Lower leg skin (tissue), 4 donors: ENCODE measurements around the gene KRT31. TPM values are rescaled to one million over a fixed set of nuclear protein-coding genes. Genes with fewer than 3 reads are reported as not detected.

Source experiments
- DNase-seq, 2 donors: peaks; one replicate each; pipeline ENCODE4 v3.0.0-alpha.2; 2019; ENCODE audit warnings: low spot score in 2 of 2
- H3K4me3 ChIP-seq: fragments of 200-600 bp; sonication (generic); 2 replicates; pipeline ENCODE4 v1.5.1; 2017; ENCODE audit warnings: mild to moderate bottlenecking, low read depth; ENCODE audit not compliant: poor library complexity, severe bottlenecking
- CTCF ChIP-seq, 3 donors: fragments of 450-650 bp; IDR thresholded peaks; one replicate each; pipeline ENCODE4 v1.5.1; 2016; ENCODE audit warnings: antibody characterized with exemption in 3 of 3, mild to moderate bottlenecking in 3 of 3, moderate library complexity in 2 of 3
- POLR2A ChIP-seq, 2 donors: fragments of 450-650 bp; IDR thresholded peaks; one replicate each; pipeline ENCODE4 v1.6.1; 2016 to 2017; ENCODE audit warnings: antibody characterized with exemption in 2 of 2, mild to moderate bottlenecking in 1 of 2, moderate library complexity in 1 of 2
- WGBS, 2 donors: methylation state at CpG; one replicate each; pipeline ENCODE4 v1.1.5; 2018; 5-methylcytosine and 5-hydroxymethylcytosine counted together
- intact Hi-C: fragments of 100-400 bp; cut with DNase I; formaldehyde crosslinking; loops from one replicate; pipeline ENCODE4 v1.15.0; 2023; ENCODE audit warnings: low total_unique reads
- total RNA-seq, 4 donors: library from RNA; depleted of rRNA; stranded (reverse); fragments of >200 nt; gene quantifications; one replicate each; pipeline ENCODE4 v1.1.0, GENCODE V29; 2016

KRT31 gene
- total RNA-seq, 4 donors from 2014 or later, result 15.9 to 197 (median 24.1) TPM

- no peak overlapping the region for H3K4me3 ChIP-seq
- intact Hi-C loops, result no loop called here
- WGBS, 2 donors, result 49 to 59% methylated on average over 10 of the region's 10 CpGs
- DNase-seq, result no peak
- TF ChIP-seq POLR2A (IDR thresholded peaks at IDR 0.05), result no peak
- no peak for TF ChIP-seq CTCF (IDR thresholded peaks at IDR 0.05)
Measured at GRCh38 chr17:41367426-41368075, 29.9 kb downstream of the KRT31 start.

- TF ChIP-seq POLR2A (IDR thresholded peaks at IDR 0.05) (no peak), CTCF (IDR thresholded peaks at IDR 0.05) (no peak)
- no peak for DNase-seq
- no peak overlapping the region for H3K4me3 ChIP-seq
- intact Hi-C loops, result no loop called here
Measured at GRCh38 chr17:41366070-41366469, 31.3 kb downstream of the KRT31 start.

- intact Hi-C loops, result no loop called here
- WGBS, 2 donors, result 68 to 76% methylated on average over 2 of the region's 2 CpGs
- no peak overlapping the region for H3K4me3 ChIP-seq
- TF ChIP-seq POLR2A (IDR thresholded peaks at IDR 0.05) (no peak), CTCF (IDR thresholded peaks at IDR 0.05) (no peak)
- no peak for DNase-seq
Measured at GRCh38 chr17:41363881-41364280, 33.5 kb downstream of the KRT31 start.

- WGBS, 2 donors, result 77 to 78% methylated on average over 5 of the region's 5 CpGs
- intact Hi-C loops, result no loop called here
- no peak overlapping the region for H3K4me3 ChIP-seq
- no peak for DNase-seq
- TF ChIP-seq POLR2A (IDR thresholded peaks at IDR 0.05) (no peak), CTCF (IDR thresholded peaks at IDR 0.05) (no peak)
Measured at GRCh38 chr17:41360296-41360995, 37.0 kb downstream of the KRT31 start.

GRCh38 chr17:41354536-41354935 is 42.9 kb downstream of the KRT31 start:
- no peak overlapping the region for H3K4me3 ChIP-seq
- WGBS, 2 donors, result 85 to 89% methylated on average over 4 of the region's 4 CpGs
- intact Hi-C loops, result no loop called here
- no peak for DNase-seq
- TF ChIP-seq CTCF (IDR thresholded peaks at IDR 0.05), result no peak
- TF ChIP-seq POLR2A (IDR thresholded peaks at IDR 0.05), result no peak
